Muscle layer of duodenum (tissue), 2 donors: ENCODE data around the gene CTTN.

Experiments used
- H3K27ac ChIP-seq: one replicate; pipeline ENCODE4 v1.7.0; 2013; ENCODE audit warnings: mild to moderate bottlenecking, low read length
- H3K27me3 ChIP-seq: one replicate; pipeline ENCODE4 v1.7.0; 2013; ENCODE audit warnings: low read depth, mild to moderate bottlenecking, control low read depth, low read length
- H3K36me3 ChIP-seq, 2 donors: one replicate each; pipeline ENCODE4 v1.7.0; 2013; ENCODE audit warnings: low read length in 2 of 2, control low read depth in 1 of 2, mild to moderate bottlenecking in 1 of 2; ENCODE audit not compliant: insufficient read depth in 2 of 2, control insufficient read depth in 1 of 2
- H3K4me1 ChIP-seq, 2 donors: one replicate each; pipeline ENCODE4 v1.7.0; 2013; ENCODE audit warnings: low read length in 2 of 2, mild to moderate bottlenecking in 2 of 2, control low read depth in 1 of 2, moderate library complexity in 1 of 2; ENCODE audit not compliant: insufficient read depth in 2 of 2, control insufficient read depth in 1 of 2
- H3K4me3 ChIP-seq, 2 donors: one replicate each; pipeline ENCODE4 v1.7.0; 2013; ENCODE audit warnings: low read length in 2 of 2, low read depth in 1 of 2, mild to moderate bottlenecking in 1 of 2
- H3K9me3 ChIP-seq, 2 donors: one replicate each; pipeline ENCODE4 v1.7.0; 2013; ENCODE audit warnings: low read length in 2 of 2, control low read depth in 1 of 2, mild to moderate bottlenecking in 1 of 2; ENCODE audit not compliant: control insufficient read depth in 1 of 2
- donor health status: healthy.

The CTTN gene

GRCh38 chr11:70410276-70411205 is 12.2 kb downstream of the CTTN start:
- H3K27me3 ChIP-seq, result no peaks in the 10 kb centered on the region
- H3K9me3 ChIP-seq, result no peaks in the 10 kb centered on the region
- no peak overlapping the region for H3K27ac ChIP-seq
- H3K4me1 ChIP-seq, result no peaks in the 10 kb centered on the region
- H3K36me3 ChIP-seq, result peaks cover 64 to 94% of the 10 kb centered on the region in 2 donors
- no peak overlapping the region for H3K4me3 ChIP-seq

- Histone ChIP-seq H3K27me3 (no peaks in the 10 kb centered on the region), H3K36me3 (peaks cover 64 to 94% of the 10 kb centered on the region in 2 donors), H3K9me3 (no peaks in the 10 kb centered on the region)
These were observed 13.6 kb downstream of the CTTN start for GRCh38 chr11:70411713-70412452.

GRCh38 chr11:70413151-70413550 is 14.8 kb downstream of the CTTN start:
- Histone ChIP-seq H3K4me1 (no peaks in the 10 kb centered on the region), H3K27me3 (no peaks in the 10 kb centered on the region), H3K4me3 (no peak overlapping the region), H3K36me3 (peaks cover 58 to 94% of the 10 kb centered on the region in 2 donors), H3K27ac (no peak overlapping the region), H3K9me3 (no peaks in the 10 kb centered on the region)

More at GRCh38 chr11:70411713-70412452, 13.6 kb downstream of the CTTN start:
- Histone ChIP-seq H3K4me3 (no peak overlapping the region), H3K4me1 (no peaks in the 10 kb centered on the region), H3K27ac (no peak overlapping the region)

DNA sequence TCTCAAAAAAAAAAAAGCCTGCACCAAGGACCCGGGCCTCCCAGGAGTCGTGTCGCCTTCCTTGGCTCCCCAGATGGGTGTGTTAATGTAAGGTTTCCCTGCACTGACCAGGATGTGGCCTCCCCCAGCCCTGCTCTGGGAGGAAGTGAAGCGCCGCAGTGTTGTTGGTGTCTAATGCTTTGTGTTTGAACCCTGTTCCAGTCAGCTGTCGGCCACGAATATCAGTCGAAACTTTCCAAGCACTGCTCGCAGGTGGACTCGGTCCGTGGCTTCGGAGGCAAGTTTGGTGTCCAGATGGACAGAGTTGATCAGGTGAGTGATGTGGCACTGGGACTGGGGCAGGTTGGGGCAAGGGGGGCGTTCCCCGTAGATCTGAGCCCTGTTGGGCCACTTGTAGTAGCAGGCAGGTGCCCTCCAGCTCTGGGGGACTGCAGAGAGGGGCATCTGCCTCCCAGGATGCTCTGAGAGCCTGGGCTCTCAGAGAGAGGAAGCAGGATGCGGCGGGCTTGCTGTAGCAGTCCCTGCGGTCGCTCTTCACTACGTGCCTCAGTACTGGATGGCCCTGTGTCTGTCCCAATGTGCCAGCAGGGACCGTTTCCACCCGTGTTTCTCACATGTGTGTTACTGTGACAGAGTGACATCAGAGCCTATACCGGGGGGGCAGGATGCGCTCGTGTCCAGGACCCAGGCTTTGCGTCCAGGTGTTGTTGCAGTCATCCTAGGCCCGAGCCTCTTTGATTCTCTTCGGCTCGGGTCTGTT is 16.2 kb downstream of the CTTN start:
- H3K27ac ChIP-seq, result no peak overlapping the region
- no peaks in the 10 kb centered on the region for H3K4me1 ChIP-seq
- H3K36me3 ChIP-seq, result peaks cover 52 to 90% of the 10 kb centered on the region in 2 donors
- no peak overlapping the region for H3K4me3 ChIP-seq
- H3K9me3 ChIP-seq, result no peaks in the 10 kb centered on the region
- no peaks in the 10 kb centered on the region for H3K27me3 ChIP-seq

- Histone ChIP-seq H3K27ac (no peak overlapping the region), H3K9me3 (no peaks in the 10 kb centered on the region), H3K4me1 (no peaks in the 10 kb centered on the region), H3K36me3 (peaks cover 52 to 90% of the 10 kb centered on the region in 2 donors), H3K4me3 (no peak overlapping the region), H3K27me3 (no peaks in the 10 kb centered on the region)
These were observed 16.9 kb downstream of the CTTN start for GRCh38 chr11:70415191-70415590.

- Histone ChIP-seq H3K4me3 (no peak overlapping the region), H3K27ac (no peak overlapping the region), H3K27me3 (no peaks in the 10 kb centered on the region), H3K9me3 (no peaks in the 10 kb centered on the region), H3K4me1 (no peaks in the 10 kb centered on the region), H3K36me3 (peaks cover 49 to 90% of the 10 kb centered on the region in 2 donors)
These were observed 17.5 kb downstream of the CTTN start for GRCh38 chr11:70415642-70416395.

- Histone ChIP-seq H3K27me3 (no peaks in the 10 kb centered on the region), H3K4me1 (no peaks in the 10 kb centered on the region), H3K36me3 (peaks cover 46 to 90% of the 10 kb centered on the region in 2 donors), H3K27ac (no peak overlapping the region), H3K9me3 (no peaks in the 10 kb centered on the region), H3K4me3 (no peak overlapping the region)
These were observed 18.6 kb downstream of the CTTN start for GRCh38 chr11:70416881-70417280.

DNA sequence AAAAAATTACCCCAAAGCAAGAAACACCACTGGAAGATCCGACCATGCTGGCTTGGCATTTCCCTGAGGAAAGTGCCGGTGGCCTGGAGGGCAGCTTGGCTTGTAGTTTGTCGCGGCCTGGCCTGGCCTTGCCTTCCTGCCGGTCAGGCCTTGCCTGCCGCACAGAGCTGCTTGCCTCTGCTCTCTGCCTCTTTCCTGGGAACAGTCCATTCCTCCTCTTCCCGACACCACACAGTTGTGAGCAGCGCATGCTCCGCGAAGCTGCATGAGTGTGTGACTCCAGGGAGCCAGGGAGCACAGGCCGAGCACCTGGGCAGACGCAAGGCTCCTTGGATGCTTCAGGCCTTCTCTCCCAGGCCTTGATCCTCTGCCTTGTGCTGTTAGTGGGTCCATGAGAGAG is 19.8 kb downstream of the CTTN start:
- no peaks in the 10 kb centered on the region for H3K4me1 ChIP-seq
- no peak overlapping the region for H3K4me3 ChIP-seq
- H3K27ac ChIP-seq, result no peak overlapping the region
- H3K36me3 ChIP-seq, result peaks cover 47 to 90% of the 10 kb centered on the region in 2 donors
- no peaks in the 10 kb centered on the region for H3K9me3 ChIP-seq
- H3K27me3 ChIP-seq, result no peaks in the 10 kb centered on the region

DNA sequence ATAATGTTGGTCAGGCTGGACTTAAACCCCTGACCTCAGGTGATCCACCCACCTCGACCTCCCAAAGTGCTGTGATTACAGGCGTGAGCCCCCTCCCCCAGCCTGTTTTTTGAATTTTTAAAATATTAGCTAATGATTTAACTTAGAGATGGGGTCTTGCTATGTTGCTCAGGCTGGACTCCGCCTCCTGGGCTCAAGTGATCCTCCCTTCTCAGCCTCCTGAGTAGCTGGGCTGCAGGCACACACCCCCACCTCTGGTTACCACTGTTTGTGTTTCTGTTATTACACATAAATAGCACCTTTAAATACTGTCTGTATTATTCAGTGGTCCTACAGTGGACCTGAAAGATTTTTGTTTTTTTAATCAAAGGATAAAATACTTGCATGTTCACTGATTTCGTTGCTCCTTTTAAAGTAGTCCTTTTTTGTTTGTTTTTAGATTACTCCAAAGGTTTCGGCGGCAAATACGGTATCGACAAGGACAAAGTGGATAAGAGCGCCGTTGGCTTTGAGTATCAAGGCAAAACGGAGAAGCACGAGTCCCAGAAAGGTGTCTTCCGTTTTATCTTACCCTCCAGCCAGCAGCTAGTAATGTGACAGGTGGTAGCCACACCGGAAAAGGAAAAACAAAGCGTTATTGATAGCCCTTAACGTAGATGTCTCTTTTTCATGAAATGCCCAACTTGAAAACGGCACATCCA is 21.1 kb downstream of the CTTN start:
- Histone ChIP-seq H3K36me3 (peaks cover 48 to 84% of the 10 kb centered on the region in 2 donors), H3K4me3 (no peak overlapping the region), H3K4me1 (no peaks in the 10 kb centered on the region), H3K27ac (no peak overlapping the region), H3K9me3 (no peaks in the 10 kb centered on the region), H3K27me3 (no peaks in the 10 kb centered on the region)

DNA sequence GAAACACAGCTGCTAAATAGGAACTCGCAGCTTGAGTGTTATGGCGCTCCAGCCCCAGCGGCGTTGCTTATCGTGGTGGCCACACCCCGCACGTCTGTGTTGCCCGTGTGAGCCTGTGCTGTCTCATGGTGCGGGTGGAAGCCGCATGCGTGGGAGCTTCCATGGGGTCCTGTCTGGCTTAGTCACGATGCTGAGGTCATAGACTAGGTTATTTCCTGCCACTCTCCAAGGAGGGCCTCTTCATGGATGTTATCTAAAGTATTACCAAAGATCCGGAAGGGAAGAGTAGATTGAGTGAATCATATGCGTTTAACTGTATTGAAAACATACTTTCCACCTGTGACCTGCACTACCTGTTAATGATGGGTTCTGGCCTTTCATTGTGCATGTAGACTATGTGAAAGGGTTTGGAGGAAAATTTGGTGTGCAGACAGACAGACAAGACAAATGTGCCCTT is 21.7 kb downstream of the CTTN start:
- Histone ChIP-seq H3K9me3 (no peaks in the 10 kb centered on the region), H3K36me3 (peaks cover 51 to 84% of the 10 kb centered on the region in 2 donors), H3K27me3 (no peaks in the 10 kb centered on the region), H3K4me3 (no peak overlapping the region), H3K4me1 (no peaks in the 10 kb centered on the region), H3K27ac (no peak overlapping the region)
